Measurements from ENCODE around the gene PEX5.
A peak's percentile ranks its signal among the peaks of the same experiment; 100 is the strongest.

PEX5 gene

GRCh38 chr12:7189398-7190267 lies at the start of gene PEX5:
TSS of gene PEX5 (plus strand) at chr12:7189686. CDS start at chr12:7190378, 692 bp downstream.
- H3K4me3 ChIP-seq (ENCODE audit: low read length) = peak within 1 kb of the TSS; percentile 71
- H3K36me3 ChIP-seq (ENCODE audit: control insufficient read depth, low read depth, low read length) = peaks cover 22% of the 10 kb centered on the region
- H3K27ac ChIP-seq (ENCODE audit: low read length) = no peak within 1 kb of the TSS
- H3K4me1 ChIP-seq (ENCODE audit: control insufficient read depth, low read depth, low read length) = peaks cover 15% of the 10 kb centered on the region
- no peaks in the 10 kb centered on the region for H3K27me3 ChIP-seq (ENCODE audit: control insufficient read depth, insufficient read depth, low read length)
- no peaks in the 10 kb centered on the region for H3K9me3 ChIP-seq (ENCODE audit: control insufficient read depth, low read depth, low read length)
- peak within 1 kb of the TSS; percentile 83 for H3K9ac ChIP-seq (ENCODE audit: low read length)

GRCh38 chr12:7141351-7142005 lies 48.0 kb upstream of the PEX5 start:
- peaks cover 8% of the 10 kb centered on the region for H3K36me3 ChIP-seq (ENCODE audit: control insufficient read depth, low read depth, low read length)

GRCh38 chr12:7142056-7142644 lies 47.3 kb upstream of the PEX5 start:
- Histone ChIP-seq H3K36me3 (ENCODE audit: control insufficient read depth, low read depth, low read length) (peaks cover 2% of the 10 kb centered on the region), H3K9me3 (ENCODE audit: control insufficient read depth, low read depth, low read length) (no peaks in the 10 kb centered on the region), H3K27ac (ENCODE audit: low read length) (no peak overlapping the region), H3K27me3 (ENCODE audit: control insufficient read depth, insufficient read depth, low read length) (no peaks in the 10 kb centered on the region), H3K4me3 (ENCODE audit: low read length) (no peak overlapping the region), H3K9ac (ENCODE audit: low read length) (no peak overlapping the region), H3K4me1 (ENCODE audit: control insufficient read depth, low read depth, low read length) (no peaks in the 10 kb centered on the region)

More at GRCh38 chr12:7141351-7142005, 48.0 kb upstream of the PEX5 start:
- no peak overlapping the region for H3K4me3 ChIP-seq (ENCODE audit: low read length)
- no peak overlapping the region for H3K9ac ChIP-seq (ENCODE audit: low read length)
- H3K9me3 ChIP-seq (ENCODE audit: control insufficient read depth, low read depth, low read length) = no peaks in the 10 kb centered on the region
- no peak overlapping the region for H3K27ac ChIP-seq (ENCODE audit: low read length)
- no peaks in the 10 kb centered on the region for H3K4me1 ChIP-seq (ENCODE audit: control insufficient read depth, low read depth, low read length)
- H3K27me3 ChIP-seq (ENCODE audit: control insufficient read depth, insufficient read depth, low read length) = no peaks in the 10 kb centered on the region

GRCh38 chr12:7142809-7143465 lies 46.5 kb upstream of the PEX5 start:
- H3K9ac ChIP-seq (ENCODE audit: low read length) = no peak overlapping the region
- no peaks in the 10 kb centered on the region for H3K9me3 ChIP-seq (ENCODE audit: control insufficient read depth, low read depth, low read length)
- no peaks in the 10 kb centered on the region for H3K27me3 ChIP-seq (ENCODE audit: control insufficient read depth, insufficient read depth, low read length)
- H3K27ac ChIP-seq (ENCODE audit: low read length) = no peak overlapping the region
- H3K36me3 ChIP-seq (ENCODE audit: control insufficient read depth, low read depth, low read length) = no peaks in the 10 kb centered on the region
- no peak overlapping the region for H3K4me3 ChIP-seq (ENCODE audit: low read length)
- H3K4me1 ChIP-seq (ENCODE audit: control insufficient read depth, low read depth, low read length) = no peaks in the 10 kb centered on the region

GRCh38 chr12:7143564-7143963 lies 45.9 kb upstream of the PEX5 start:
- Histone ChIP-seq H3K27ac (ENCODE audit: low read length) (no peak overlapping the region), H3K9me3 (ENCODE audit: control insufficient read depth, low read depth, low read length) (no peaks in the 10 kb centered on the region), H3K9ac (ENCODE audit: low read length) (no peak overlapping the region), H3K36me3 (ENCODE audit: control insufficient read depth, low read depth, low read length) (no peaks in the 10 kb centered on the region), H3K4me3 (ENCODE audit: low read length) (no peak overlapping the region), H3K27me3 (ENCODE audit: control insufficient read depth, insufficient read depth, low read length) (no peaks in the 10 kb centered on the region), H3K4me1 (ENCODE audit: control insufficient read depth, low read depth, low read length) (no peaks in the 10 kb centered on the region)

GRCh38 chr12:7144414-7145120 lies 44.9 kb upstream of the PEX5 start:
- H3K27me3 ChIP-seq (ENCODE audit: control insufficient read depth, insufficient read depth, low read length) = no peaks in the 10 kb centered on the region
- no peak overlapping the region for H3K9ac ChIP-seq (ENCODE audit: low read length)
- H3K36me3 ChIP-seq (ENCODE audit: control insufficient read depth, low read depth, low read length) = no peaks in the 10 kb centered on the region

GRCh38 chr12:7145671-7146070 lies 43.8 kb upstream of the PEX5 start:
- no peaks in the 10 kb centered on the region for H3K4me1 ChIP-seq (ENCODE audit: control insufficient read depth, low read depth, low read length)
- H3K36me3 ChIP-seq (ENCODE audit: control insufficient read depth, low read depth, low read length) = peaks cover 4% of the 10 kb centered on the region
- H3K27me3 ChIP-seq (ENCODE audit: control insufficient read depth, insufficient read depth, low read length) = no peaks in the 10 kb centered on the region
- no peak overlapping the region for H3K4me3 ChIP-seq (ENCODE audit: low read length)
- H3K9me3 ChIP-seq (ENCODE audit: control insufficient read depth, low read depth, low read length) = no peaks in the 10 kb centered on the region
- no peak overlapping the region for H3K9ac ChIP-seq (ENCODE audit: low read length)
- no peak overlapping the region for H3K27ac ChIP-seq (ENCODE audit: low read length)

More at GRCh38 chr12:7144414-7145120, 44.9 kb upstream of the PEX5 start:
- H3K4me1 ChIP-seq (ENCODE audit: control insufficient read depth, low read depth, low read length) = no peaks in the 10 kb centered on the region
- no peaks in the 10 kb centered on the region for H3K9me3 ChIP-seq (ENCODE audit: control insufficient read depth, low read depth, low read length)
- no peak overlapping the region for H3K4me3 ChIP-seq (ENCODE audit: low read length)
- H3K27ac ChIP-seq (ENCODE audit: low read length) = no peak overlapping the region

- no peak overlapping the region for H3K4me3 ChIP-seq (ENCODE audit: low read length)
- H3K9ac ChIP-seq (ENCODE audit: low read length) = no peak overlapping the region
Measured at GRCh38 chr12:7146228-7146627, 43.3 kb upstream of the PEX5 start.

GRCh38 chr12:7146906-7147305 lies 42.6 kb upstream of the PEX5 start:
- peaks cover 11% of the 10 kb centered on the region for H3K36me3 ChIP-seq (ENCODE audit: control insufficient read depth, low read depth, low read length)

More at GRCh38 chr12:7146228-7146627, 43.3 kb upstream of the PEX5 start:
- Histone ChIP-seq H3K27ac (ENCODE audit: low read length) (no peak overlapping the region), H3K9me3 (ENCODE audit: control insufficient read depth, low read depth, low read length) (no peaks in the 10 kb centered on the region), H3K27me3 (ENCODE audit: control insufficient read depth, insufficient read depth, low read length) (no peaks in the 10 kb centered on the region), H3K36me3 (ENCODE audit: control insufficient read depth, low read depth, low read length) (peaks cover 10% of the 10 kb centered on the region), H3K4me1 (ENCODE audit: control insufficient read depth, low read depth, low read length) (no peaks in the 10 kb centered on the region)

GRCh38 chr12:7150356-7150755 lies 39.1 kb upstream of the PEX5 start:
- no peak overlapping the region for H3K4me3 ChIP-seq (ENCODE audit: low read length)
- no peaks in the 10 kb centered on the region for H3K4me1 ChIP-seq (ENCODE audit: control insufficient read depth, low read depth, low read length)
- no peak overlapping the region for H3K27ac ChIP-seq (ENCODE audit: low read length)
- H3K9me3 ChIP-seq (ENCODE audit: control insufficient read depth, low read depth, low read length) = no peaks in the 10 kb centered on the region
- H3K27me3 ChIP-seq (ENCODE audit: control insufficient read depth, insufficient read depth, low read length) = no peaks in the 10 kb centered on the region
- no peak overlapping the region for H3K9ac ChIP-seq (ENCODE audit: low read length)
- H3K36me3 ChIP-seq (ENCODE audit: control insufficient read depth, low read depth, low read length) = peaks cover 11% of the 10 kb centered on the region

More at GRCh38 chr12:7146906-7147305, 42.6 kb upstream of the PEX5 start:
- no peak overlapping the region for H3K27ac ChIP-seq (ENCODE audit: low read length)
- no peaks in the 10 kb centered on the region for H3K27me3 ChIP-seq (ENCODE audit: control insufficient read depth, insufficient read depth, low read length)
- no peaks in the 10 kb centered on the region for H3K9me3 ChIP-seq (ENCODE audit: control insufficient read depth, low read depth, low read length)
- H3K4me1 ChIP-seq (ENCODE audit: control insufficient read depth, low read depth, low read length) = no peaks in the 10 kb centered on the region
- no peak overlapping the region for H3K9ac ChIP-seq (ENCODE audit: low read length)
- H3K4me3 ChIP-seq (ENCODE audit: low read length) = no peak overlapping the region

GRCh38 chr12:7150841-7151240 lies 38.6 kb upstream of the PEX5 start:
- Histone ChIP-seq H3K4me1 (ENCODE audit: control insufficient read depth, low read depth, low read length) (no peaks in the 10 kb centered on the region), H3K36me3 (ENCODE audit: control insufficient read depth, low read depth, low read length) (peaks cover 11% of the 10 kb centered on the region), H3K4me3 (ENCODE audit: low read length) (no peak overlapping the region)

More at GRCh38 chr12:7150841-7151240, 38.6 kb upstream of the PEX5 start:
- no peak overlapping the region for H3K9ac ChIP-seq (ENCODE audit: low read length)
- no peaks in the 10 kb centered on the region for H3K27me3 ChIP-seq (ENCODE audit: control insufficient read depth, insufficient read depth, low read length)
- no peaks in the 10 kb centered on the region for H3K9me3 ChIP-seq (ENCODE audit: control insufficient read depth, low read depth, low read length)
- H3K27ac ChIP-seq (ENCODE audit: low read length) = no peak overlapping the region
